SK-N-SH treated with all-trans-retinoic acid at 6 μM for 48 hours (cell line): ENCODE results near the gene LAMC1.

Experiments
- ATAC-seq: fragments of 200-7000 bp; cut with Tn5 transposase; 3 replicates; pipeline ENCODE4 v1.9.1; 2020; ENCODE audit warnings: mild to moderate bottlenecking, moderate library complexity
- ARNTL ChIP-seq: fragments of 450-650 bp; formaldehyde crosslinking; IDR thresholded peaks from 2 replicates; pipeline ENCODE4 v1.5.0; 2020; ENCODE audit warnings: low read depth, mild to moderate bottlenecking, moderate library complexity, borderline replicate concordance
- BACH2 ChIP-seq: fragments of 250-450 bp; sonication (Bioruptor Pico); IDR thresholded peaks from 2 replicates; pipeline ENCODE4 v1.9.0; 2021; ENCODE audit warnings: mild to moderate bottlenecking, borderline replicate concordance
- CSDC2 ChIP-seq: fragments of 250-450 bp; sonication (Bioruptor Pico); IDR thresholded peaks from 2 replicates; pipeline ENCODE4 v1.5.0; 2020; ENCODE audit warnings: mild to moderate bottlenecking, moderate library complexity
- ESRRG ChIP-seq: fragments of 250-450 bp; sonication (Bioruptor Pico); IDR thresholded peaks from 2 replicates; pipeline ENCODE4 v1.6.1; 2021; ENCODE audit warnings: mild to moderate bottlenecking
- GLIS3 ChIP-seq: fragments of 250-450 bp; sonication (Bioruptor Pico); IDR thresholded peaks from 2 replicates; pipeline ENCODE4 v1.5.0; 2020; ENCODE audit warnings: mild to moderate bottlenecking, moderate library complexity
- ISL1 ChIP-seq: fragments of 250-450 bp; sonication (Bioruptor Pico); IDR thresholded peaks from 2 replicates; pipeline ENCODE4 v2.1.2; 2022; ENCODE audit warnings: mild to moderate bottlenecking, moderate library complexity
- OSR1 ChIP-seq: fragments of 250-450 bp; sonication (Bioruptor Pico); IDR thresholded peaks from 2 replicates; pipeline ENCODE4 v1.8.0; 2022; ENCODE audit warnings: moderate library complexity, mild to moderate bottlenecking, inconsistent platforms
- PPARA ChIP-seq: fragments of 250-450 bp; sonication (Bioruptor Pico); IDR thresholded peaks from 2 replicates; pipeline ENCODE4 v1.5.0; 2020; ENCODE audit warnings: mild to moderate bottlenecking, borderline replicate concordance
- RARB ChIP-seq: fragments of 250-450 bp; sonication (Bioruptor Pico); IDR thresholded peaks from 2 replicates; pipeline ENCODE4 v1.8.0; 2021; ENCODE audit warnings: mild to moderate bottlenecking, moderate library complexity
- SNAI2 ChIP-seq: fragments of 250-450 bp; sonication (Bioruptor Pico); IDR thresholded peaks from 2 replicates; pipeline ENCODE4 v1.5.0; 2020; ENCODE audit warnings: mild to moderate bottlenecking, moderate library complexity
- TCF4 ChIP-seq: fragments of 250-450 bp; sonication (Bioruptor Pico); IDR thresholded peaks from 2 replicates; pipeline ENCODE4 v1.8.0; 2021; ENCODE audit warnings: mild to moderate bottlenecking, moderate library complexity, borderline replicate concordance
- TOX ChIP-seq: fragments of 250-450 bp; sonication (Bioruptor Pico); IDR thresholded peaks from 2 replicates; pipeline ENCODE4 v1.8.0; 2021; ENCODE audit warnings: mild to moderate bottlenecking, moderate library complexity, borderline replicate concordance
- ZC3H10 ChIP-seq: fragments of 250-450 bp; sonication (Bioruptor Pico); IDR thresholded peaks from 2 replicates; pipeline ENCODE4 v1.5.1; 2021; ENCODE audit warnings: mild to moderate bottlenecking, moderate library complexity
- ZFP3 ChIP-seq: fragments of 250-450 bp; sonication (Bioruptor Pico); IDR thresholded peaks from 2 replicates; pipeline ENCODE4 v1.5.0; 2020; ENCODE audit warnings: mild to moderate bottlenecking, moderate library complexity
- ZFP30 ChIP-seq: fragments of 450-650 bp; formaldehyde crosslinking; IDR thresholded peaks from 2 replicates; pipeline ENCODE4 v1.5.0; 2022; ENCODE audit warnings: mild to moderate bottlenecking, moderate library complexity
- ZNF565 ChIP-seq: fragments of 450-650 bp; formaldehyde crosslinking; conservative IDR thresholded peaks from 2 replicates; pipeline ENCODE4 v1.5.0; 2020; ENCODE audit warnings: low read depth, mild to moderate bottlenecking, moderate library complexity
- ZNF70 ChIP-seq: fragments of 450-650 bp; formaldehyde crosslinking; IDR thresholded peaks from 2 replicates; pipeline ENCODE4 v1.5.0; 2020; ENCODE audit warnings: mild to moderate bottlenecking, moderate library complexity
- ZNF8 ChIP-seq: fragments of 450-650 bp; formaldehyde crosslinking; IDR thresholded peaks from 2 replicates; pipeline ENCODE4 v1.5.0; 2020; ENCODE audit warnings: mild to moderate bottlenecking, moderate library complexity
- TF ChIP-seq, protein P1 (sequence below): fragments of 250-450 bp; sonication (Bioruptor Pico); IDR thresholded peaks from 2 replicates; pipeline ENCODE4 v1.8.0; 2021; ENCODE audit warnings: low read depth, mild to moderate bottlenecking, moderate library complexity, borderline replicate concordance
- TF ChIP-seq, protein P2 (sequence below): fragments of 250-450 bp; sonication (Bioruptor Pico); IDR thresholded peaks from 2 replicates; pipeline ENCODE4 v1.5.1; 2020; ENCODE audit warnings: low read depth, mild to moderate bottlenecking, moderate library complexity
- TF ChIP-seq, protein P3 (sequence below): fragments of 250-450 bp; sonication (Bioruptor Pico); IDR thresholded peaks from 2 replicates; pipeline ENCODE4 v1.5.0; 2020; ENCODE audit warnings: mild to moderate bottlenecking, moderate library complexity
- TF ChIP-seq, protein P4 (sequence below): fragments of 250-450 bp; sonication (Bioruptor Pico); IDR thresholded peaks from 2 replicates; pipeline ENCODE4 v1.8.0; 2020; ENCODE audit warnings: mild to moderate bottlenecking, moderate library complexity, borderline replicate concordance
- TF ChIP-seq, protein P5 (sequence below): fragments of 250-450 bp; sonication (Bioruptor Pico); IDR thresholded peaks from 2 replicates; pipeline ENCODE4 v1.5.1; 2021; ENCODE audit warnings: mild to moderate bottlenecking, moderate library complexity

Gene LAMC1

DNA sequence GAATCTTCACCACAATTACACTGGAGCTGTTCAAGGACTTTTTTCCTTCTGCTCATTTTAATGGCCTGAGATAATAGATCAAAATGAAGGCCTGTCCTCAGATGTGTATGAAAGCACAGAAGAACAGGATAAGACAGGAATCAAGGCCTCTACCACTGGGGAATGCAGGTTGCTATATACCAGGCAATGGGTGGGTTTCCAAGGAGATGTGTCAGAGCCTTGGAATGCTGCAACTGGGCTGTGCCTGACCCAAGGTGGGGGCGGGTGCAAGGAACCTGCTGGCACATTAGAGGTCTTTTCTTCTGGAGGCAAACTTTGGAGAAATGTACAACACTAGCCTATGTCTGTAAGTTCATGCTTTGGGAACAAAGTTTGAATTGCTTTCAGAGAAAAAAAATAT lies 141.1 kb downstream of the LAMC1 start:
- TF ChIP-seq ESRRG (CRISPR knock-in tag) (no peak), TOX (CRISPR knock-in tag) (no peak), TCF4 (CRISPR knock-in tag) (no peak), GLIS3 (no peak), BACH2 (no peak), ZNF70 (no peak), ZFP3 (CRISPR knock-in tag) (no peak), ZFP30 (no peak), RARB (no peak), OSR1 (CRISPR knock-in tag) (no peak), SNAI2 (no peak), ZNF565 (no peak), ZC3H10 (CRISPR knock-in tag) (no peak), ARNTL (CRISPR knock-in tag) (no peak), CSDC2 (no peak)
- TF ChIP-seq, protein P1, sequence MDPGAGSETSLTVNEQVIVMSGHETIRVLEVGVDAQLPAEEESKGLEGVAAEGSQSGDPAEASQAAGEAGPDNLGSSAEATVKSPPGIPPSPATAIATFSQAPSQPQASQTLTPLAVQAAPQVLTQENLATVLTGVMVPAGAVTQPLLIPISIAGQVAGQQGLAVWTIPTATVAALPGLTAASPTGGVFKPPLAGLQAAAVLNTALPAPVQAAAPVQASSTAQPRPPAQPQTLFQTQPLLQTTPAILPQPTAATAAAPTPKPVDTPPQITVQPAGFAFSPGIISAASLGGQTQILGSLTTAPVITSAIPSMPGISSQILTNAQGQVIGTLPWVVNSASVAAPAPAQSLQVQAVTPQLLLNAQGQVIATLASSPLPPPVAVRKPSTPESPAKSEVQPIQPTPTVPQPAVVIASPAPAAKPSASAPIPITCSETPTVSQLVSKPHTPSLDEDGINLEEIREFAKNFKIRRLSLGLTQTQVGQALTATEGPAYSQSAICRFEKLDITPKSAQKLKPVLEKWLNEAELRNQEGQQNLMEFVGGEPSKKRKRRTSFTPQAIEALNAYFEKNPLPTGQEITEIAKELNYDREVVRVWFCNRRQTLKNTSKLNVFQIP (CRISPR knock-in tag), result no peak
- TF ChIP-seq, protein P2, sequence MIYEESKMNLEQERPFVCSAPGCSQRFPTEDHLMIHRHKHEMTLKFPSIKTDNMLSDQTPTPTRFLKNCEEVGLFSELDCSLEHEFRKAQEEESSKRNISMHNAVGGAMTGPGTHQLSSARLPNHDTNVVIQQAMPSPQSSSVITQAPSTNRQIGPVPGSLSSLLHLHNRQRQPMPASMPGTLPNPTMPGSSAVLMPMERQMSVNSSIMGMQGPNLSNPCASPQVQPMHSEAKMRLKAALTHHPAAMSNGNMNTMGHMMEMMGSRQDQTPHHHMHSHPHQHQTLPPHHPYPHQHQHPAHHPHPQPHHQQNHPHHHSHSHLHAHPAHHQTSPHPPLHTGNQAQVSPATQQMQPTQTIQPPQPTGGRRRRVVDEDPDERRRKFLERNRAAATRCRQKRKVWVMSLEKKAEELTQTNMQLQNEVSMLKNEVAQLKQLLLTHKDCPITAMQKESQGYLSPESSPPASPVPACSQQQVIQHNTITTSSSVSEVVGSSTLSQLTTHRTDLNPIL (CRISPR knock-in tag), result no peak
- TF ChIP-seq, protein P3, sequence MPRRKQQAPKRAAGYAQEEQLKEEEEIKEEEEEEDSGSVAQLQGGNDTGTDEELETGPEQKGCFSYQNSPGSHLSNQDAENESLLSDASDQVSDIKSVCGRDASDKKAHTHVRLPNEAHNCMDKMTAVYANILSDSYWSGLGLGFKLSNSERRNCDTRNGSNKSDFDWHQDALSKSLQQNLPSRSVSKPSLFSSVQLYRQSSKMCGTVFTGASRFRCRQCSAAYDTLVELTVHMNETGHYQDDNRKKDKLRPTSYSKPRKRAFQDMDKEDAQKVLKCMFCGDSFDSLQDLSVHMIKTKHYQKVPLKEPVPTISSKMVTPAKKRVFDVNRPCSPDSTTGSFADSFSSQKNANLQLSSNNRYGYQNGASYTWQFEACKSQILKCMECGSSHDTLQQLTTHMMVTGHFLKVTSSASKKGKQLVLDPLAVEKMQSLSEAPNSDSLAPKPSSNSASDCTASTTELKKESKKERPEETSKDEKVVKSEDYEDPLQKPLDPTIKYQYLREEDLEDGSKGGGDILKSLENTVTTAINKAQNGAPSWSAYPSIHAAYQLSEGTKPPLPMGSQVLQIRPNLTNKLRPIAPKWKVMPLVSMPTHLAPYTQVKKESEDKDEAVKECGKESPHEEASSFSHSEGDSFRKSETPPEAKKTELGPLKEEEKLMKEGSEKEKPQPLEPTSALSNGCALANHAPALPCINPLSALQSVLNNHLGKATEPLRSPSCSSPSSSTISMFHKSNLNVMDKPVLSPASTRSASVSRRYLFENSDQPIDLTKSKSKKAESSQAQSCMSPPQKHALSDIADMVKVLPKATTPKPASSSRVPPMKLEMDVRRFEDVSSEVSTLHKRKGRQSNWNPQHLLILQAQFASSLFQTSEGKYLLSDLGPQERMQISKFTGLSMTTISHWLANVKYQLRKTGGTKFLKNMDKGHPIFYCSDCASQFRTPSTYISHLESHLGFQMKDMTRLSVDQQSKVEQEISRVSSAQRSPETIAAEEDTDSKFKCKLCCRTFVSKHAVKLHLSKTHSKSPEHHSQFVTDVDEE, result no peak
- peak; percentile 93 for ATAC-seq

DNA sequence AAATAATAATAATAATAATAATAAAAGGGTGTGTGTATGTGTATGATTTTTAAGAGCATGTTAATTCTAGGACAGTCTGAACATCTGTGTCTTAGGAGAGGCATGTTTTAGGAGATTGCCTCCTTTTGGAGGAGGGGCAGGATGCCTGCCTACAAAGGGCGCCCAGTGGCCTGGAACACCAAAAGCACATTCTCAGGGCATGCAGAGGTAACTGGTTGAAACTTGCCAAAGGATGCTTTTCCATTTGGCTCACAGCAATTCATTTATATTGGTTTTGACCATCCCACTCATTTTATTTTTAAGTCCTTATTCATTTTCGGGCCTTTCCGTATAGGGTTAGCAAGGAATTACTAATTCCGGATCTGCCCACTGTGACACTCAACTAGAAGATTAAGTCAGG lies 141.7 kb downstream of the LAMC1 start:
- ATAC-seq, result no peak
- no peak for TF ChIP-seq ESRRG (CRISPR knock-in tag)

DNA sequence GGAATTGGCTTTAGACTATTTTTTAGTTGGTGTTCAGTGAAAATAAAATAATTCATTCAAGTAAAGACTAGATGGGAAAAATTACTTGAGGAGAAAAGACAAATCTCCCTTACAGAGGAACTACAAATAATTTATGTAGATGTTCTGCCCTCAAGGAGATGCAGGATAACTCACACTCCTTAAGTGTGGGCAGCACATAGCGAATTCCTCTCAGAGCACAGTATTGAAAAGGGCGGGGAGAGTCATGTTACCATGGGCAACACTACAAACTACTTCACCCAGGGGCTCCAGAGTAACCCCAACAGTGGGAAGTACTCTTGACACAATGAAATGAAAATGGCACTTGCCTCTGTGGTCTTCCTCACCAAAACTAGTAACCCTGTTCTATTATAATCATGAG lies 142.2 kb downstream of the LAMC1 start:
- TF ChIP-seq ZNF70, result no peak
- TF ChIP-seq, protein P2 (CRISPR knock-in tag), result no peak
- no peak for TF ChIP-seq ZNF8 (CRISPR knock-in tag)
- TF ChIP-seq OSR1 (CRISPR knock-in tag), result no peak
- TF ChIP-seq ZNF565, result no peak
- no peak for TF ChIP-seq SNAI2
- TF ChIP-seq ESRRG (CRISPR knock-in tag), result no peak
- TF ChIP-seq, protein P1 (CRISPR knock-in tag), result no peak
- TF ChIP-seq ZFP30, result no peak
- TF ChIP-seq, protein P4, sequence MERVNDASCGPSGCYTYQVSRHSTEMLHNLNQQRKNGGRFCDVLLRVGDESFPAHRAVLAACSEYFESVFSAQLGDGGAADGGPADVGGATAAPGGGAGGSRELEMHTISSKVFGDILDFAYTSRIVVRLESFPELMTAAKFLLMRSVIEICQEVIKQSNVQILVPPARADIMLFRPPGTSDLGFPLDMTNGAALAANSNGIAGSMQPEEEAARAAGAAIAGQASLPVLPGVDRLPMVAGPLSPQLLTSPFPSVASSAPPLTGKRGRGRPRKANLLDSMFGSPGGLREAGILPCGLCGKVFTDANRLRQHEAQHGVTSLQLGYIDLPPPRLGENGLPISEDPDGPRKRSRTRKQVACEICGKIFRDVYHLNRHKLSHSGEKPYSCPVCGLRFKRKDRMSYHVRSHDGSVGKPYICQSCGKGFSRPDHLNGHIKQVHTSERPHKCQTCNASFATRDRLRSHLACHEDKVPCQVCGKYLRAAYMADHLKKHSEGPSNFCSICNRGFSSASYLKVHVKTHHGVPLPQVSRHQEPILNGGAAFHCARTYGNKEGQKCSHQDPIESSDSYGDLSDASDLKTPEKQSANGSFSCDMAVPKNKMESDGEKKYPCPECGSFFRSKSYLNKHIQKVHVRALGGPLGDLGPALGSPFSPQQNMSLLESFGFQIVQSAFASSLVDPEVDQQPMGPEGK (CRISPR knock-in tag), result no peak
- TF ChIP-seq, protein P5, sequence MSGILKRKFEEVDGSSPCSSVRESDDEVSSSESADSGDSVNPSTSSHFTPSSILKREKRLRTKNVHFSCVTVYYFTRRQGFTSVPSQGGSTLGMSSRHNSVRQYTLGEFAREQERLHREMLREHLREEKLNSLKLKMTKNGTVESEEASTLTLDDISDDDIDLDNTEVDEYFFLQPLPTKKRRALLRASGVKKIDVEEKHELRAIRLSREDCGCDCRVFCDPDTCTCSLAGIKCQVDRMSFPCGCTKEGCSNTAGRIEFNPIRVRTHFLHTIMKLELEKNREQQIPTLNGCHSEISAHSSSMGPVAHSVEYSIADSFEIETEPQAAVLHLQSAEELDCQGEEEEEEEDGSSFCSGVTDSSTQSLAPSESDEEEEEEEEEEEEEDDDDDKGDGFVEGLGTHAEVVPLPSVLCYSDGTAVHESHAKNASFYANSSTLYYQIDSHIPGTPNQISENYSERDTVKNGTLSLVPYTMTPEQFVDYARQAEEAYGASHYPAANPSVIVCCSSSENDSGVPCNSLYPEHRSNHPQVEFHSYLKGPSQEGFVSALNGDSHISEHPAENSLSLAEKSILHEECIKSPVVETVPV, result no peak
- TF ChIP-seq PPARA (CRISPR knock-in tag), result no peak
- TF ChIP-seq, protein P3, result no peak
- TF ChIP-seq ZFP3 (CRISPR knock-in tag), result no peak
- no peak for TF ChIP-seq ISL1 (CRISPR knock-in tag)
- no peak for TF ChIP-seq TCF4 (CRISPR knock-in tag)
- TF ChIP-seq GLIS3, result no peak
- no peak for TF ChIP-seq ZC3H10 (CRISPR knock-in tag)
- TF ChIP-seq, all 23 proteins: peak for 0
- ATAC-seq, result no peak
